Measurements from ENCODE around the gene RELN.

Gene RELN

GRCh38 chr7:103609778-103610177 lies 379.7 kb downstream of the RELN start:
- DNase-seq (ENCODE audit: low read depth) = no peak
- H3K4me3 ChIP-seq (ENCODE audit: low read length) = no peak overlapping the region
- TF ChIP-seq, protein P1, sequence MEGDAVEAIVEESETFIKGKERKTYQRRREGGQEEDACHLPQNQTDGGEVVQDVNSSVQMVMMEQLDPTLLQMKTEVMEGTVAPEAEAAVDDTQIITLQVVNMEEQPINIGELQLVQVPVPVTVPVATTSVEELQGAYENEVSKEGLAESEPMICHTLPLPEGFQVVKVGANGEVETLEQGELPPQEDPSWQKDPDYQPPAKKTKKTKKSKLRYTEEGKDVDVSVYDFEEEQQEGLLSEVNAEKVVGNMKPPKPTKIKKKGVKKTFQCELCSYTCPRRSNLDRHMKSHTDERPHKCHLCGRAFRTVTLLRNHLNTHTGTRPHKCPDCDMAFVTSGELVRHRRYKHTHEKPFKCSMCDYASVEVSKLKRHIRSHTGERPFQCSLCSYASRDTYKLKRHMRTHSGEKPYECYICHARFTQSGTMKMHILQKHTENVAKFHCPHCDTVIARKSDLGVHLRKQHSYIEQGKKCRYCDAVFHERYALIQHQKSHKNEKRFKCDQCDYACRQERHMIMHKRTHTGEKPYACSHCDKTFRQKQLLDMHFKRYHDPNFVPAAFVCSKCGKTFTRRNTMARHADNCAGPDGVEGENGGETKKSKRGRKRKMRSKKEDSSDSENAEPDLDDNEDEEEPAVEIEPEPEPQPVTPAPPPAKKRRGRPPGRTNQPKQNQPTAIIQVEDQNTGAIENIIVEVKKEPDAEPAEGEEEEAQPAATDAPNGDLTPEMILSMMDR (IDR thresholded peaks at IDR 0.05; ENCODE audit: insufficient read depth, low read depth, low read length, missing control alignments) = no peak

- H3K4me3 ChIP-seq (ENCODE audit: low read length) = no peak overlapping the region
- TF ChIP-seq, protein P1 (IDR thresholded peaks at IDR 0.05; ENCODE audit: insufficient read depth, low read depth, low read length, missing control alignments) = no peak
- no peak for DNase-seq (ENCODE audit: low read depth)
These were observed 383.8 kb downstream of the RELN start for GRCh38 chr7:103605640-103606039.

GRCh38 chr7:103598326-103598905 lies 391.0 kb downstream of the RELN start:
- DNase-seq (ENCODE audit: low read depth) = no peak
- TF ChIP-seq, protein P1 (IDR thresholded peaks at IDR 0.05; ENCODE audit: insufficient read depth, low read depth, low read length, missing control alignments) = no peak
- H3K4me3 ChIP-seq (ENCODE audit: low read length) = no peak overlapping the region

GRCh38 chr7:103597606-103598005 lies 391.9 kb downstream of the RELN start:
- DNase-seq (ENCODE audit: low read depth) = no peak
- no peak overlapping the region for H3K4me3 ChIP-seq (ENCODE audit: low read length)
- TF ChIP-seq, protein P1 (IDR thresholded peaks at IDR 0.05; ENCODE audit: insufficient read depth, low read depth, low read length, missing control alignments) = no peak

- DNase-seq (ENCODE audit: low read depth) = no peak
- TF ChIP-seq, protein P1 (IDR thresholded peaks at IDR 0.05; ENCODE audit: insufficient read depth, low read depth, low read length, missing control alignments) = no peak
- H3K4me3 ChIP-seq (ENCODE audit: low read length) = no peak overlapping the region
These were observed 395.3 kb downstream of the RELN start for GRCh38 chr7:103594186-103594585.

GRCh38 chr7:103593691-103594090 lies 395.8 kb downstream of the RELN start:
- DNase-seq (ENCODE audit: low read depth) = peak; percentile 7
- TF ChIP-seq, protein P1 (IDR thresholded peaks at IDR 0.05; ENCODE audit: insufficient read depth, low read depth, low read length, missing control alignments) = no peak
- no peak overlapping the region for H3K4me3 ChIP-seq (ENCODE audit: low read length)

DNA sequence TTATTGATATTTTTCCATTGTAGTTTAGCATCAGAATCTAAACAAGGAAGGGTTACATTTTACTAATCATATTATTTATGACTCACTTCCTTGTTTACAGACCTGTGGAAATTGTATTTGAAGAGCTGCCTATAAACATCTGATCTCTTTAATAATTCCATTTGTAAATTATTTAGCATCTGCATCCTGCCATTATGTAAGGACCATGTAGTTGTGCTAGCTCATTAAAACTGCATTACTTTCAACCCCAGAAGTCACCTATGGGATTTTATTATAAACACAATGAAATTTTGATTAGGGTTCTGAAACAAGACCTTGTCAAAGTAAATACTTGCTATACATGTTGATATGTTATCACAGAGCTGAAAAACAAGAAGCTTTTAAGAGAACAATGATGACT lies 396.6 kb downstream of the RELN start:
- no peak for DNase-seq (ENCODE audit: low read depth)
- no peak overlapping the region for H3K4me3 ChIP-seq (ENCODE audit: low read length)
- TF ChIP-seq, protein P1 (IDR thresholded peaks at IDR 0.05; ENCODE audit: insufficient read depth, low read depth, low read length, missing control alignments) = no peak

Data from epithelial cell of esophagus (primary cell).